Mesendoderm (in vitro differentiated cells): Measurements from ENCODE around the gene PLAGL2.

Experiments
- DNase-seq: peaks from one replicate; pipeline ENCODE4 v3.0.0; 2013
- H2AK5ac ChIP-seq: 2 replicates; pipeline ENCODE4 v1.6.1; 2013; ENCODE audit warnings: low read length, inconsistent platforms
- H2BK120ac ChIP-seq: 2 replicates; pipeline ENCODE4 v1.6.1; 2013; ENCODE audit warnings: low read depth, mild to moderate bottlenecking, low read length, moderate library complexity, mixed read lengths
- H2BK15ac ChIP-seq: replicated peaks from 2 replicates; pipeline ENCODE4 v1.6.1; 2013; ENCODE audit warnings: low read depth, mild to moderate bottlenecking, moderate library complexity
- H2BK5ac ChIP-seq: 2 replicates; pipeline ENCODE4 v1.6.1; 2013; ENCODE audit warnings: low read length, inconsistent platforms
- H3K18ac ChIP-seq: 2 replicates; pipeline ENCODE4 v1.6.1; 2013; ENCODE audit warnings: mild to moderate bottlenecking, low read length, mixed read lengths
- H3K23ac ChIP-seq: one replicate; pipeline ENCODE4 v1.6.1; 2013; ENCODE audit warnings: low read length
- H3K27ac ChIP-seq: 2 replicates; pipeline ENCODE4 v1.5.1; 2013; ENCODE audit warnings: low read depth, mild to moderate bottlenecking, inconsistent platforms, low read length, moderate library complexity
- H3K27me3 ChIP-seq: 2 replicates; pipeline ENCODE4 v1.6.1; 2013; ENCODE audit warnings: low read length, control low read depth, mild to moderate bottlenecking, inconsistent platforms; ENCODE audit not compliant: insufficient read depth, poor library complexity
- H3K36me3 ChIP-seq: 2 replicates; pipeline ENCODE4 v1.6.1; 2013; ENCODE audit warnings: low read length, inconsistent platforms; ENCODE audit not compliant: control insufficient read depth, insufficient read depth
- H3K4ac ChIP-seq: one replicate; pipeline ENCODE4 v1.6.1; 2013; ENCODE audit warnings: low read depth, mild to moderate bottlenecking, low read length, moderate library complexity
- H3K4me1 ChIP-seq: 2 replicates; pipeline ENCODE4 v1.6.1; 2013; ENCODE audit warnings: low read depth, low read length, inconsistent platforms; ENCODE audit not compliant: control insufficient read depth
- H3K4me2 ChIP-seq: 2 replicates; pipeline ENCODE4 v1.6.1; 2013; ENCODE audit warnings: low read length
- H3K4me3 ChIP-seq: 2 replicates; pipeline ENCODE4 v1.5.1; 2013; ENCODE audit warnings: mild to moderate bottlenecking, low read length
- H3K56ac ChIP-seq: one replicate; pipeline ENCODE4 v1.6.1; 2013; ENCODE audit warnings: low read length
- H3K79me1 ChIP-seq: 2 replicates; pipeline ENCODE4 v1.6.1; 2013; ENCODE audit warnings: low read length, inconsistent platforms
- H3K79me2 ChIP-seq: 2 replicates; pipeline ENCODE4 v1.6.1; 2013; ENCODE audit warnings: mild to moderate bottlenecking, low read length; ENCODE audit not compliant: control insufficient read depth, insufficient read depth
- H3K9ac ChIP-seq: 2 replicates; pipeline ENCODE4 v1.6.1; 2013; ENCODE audit warnings: low read length, inconsistent platforms
- H4K5ac ChIP-seq: one replicate; pipeline ENCODE4 v1.6.1; 2013; ENCODE audit warnings: low read length
- H4K8ac ChIP-seq: one replicate; pipeline ENCODE4 v1.6.1; 2013; ENCODE audit warnings: low read depth, mild to moderate bottlenecking, control low read depth, low read length, moderate library complexity
- WGBS: extraction: QIAGEN DNeasy Blood & Tissue Kit; methylation state at CpG from one replicate; pipeline ENCODE4 v1.1.7; 2013; ENCODE audit warnings: low lambda C conversion rate, missing lambda C conversion rate; ENCODE audit not compliant: insufficient coverage; ENCODE audit errors: extremely low coverage; 5-methylcytosine and 5-hydroxymethylcytosine counted together

PLAGL2 gene

GRCh38 chr20:32144898-32145662, 62.5 kb downstream of the PLAGL2 start:
- WGBS: no CpG with 5 or more reads among the region's 8 CpGs
- Histone ChIP-seq H3K18ac (no peak overlapping the region), H3K36me3 (peaks cover 8% of the 10 kb centered on the region)

GRCh38 chr20:32142991-32143390, 64.6 kb downstream of the PLAGL2 start:
- Histone ChIP-seq H3K79me1 (no peaks in the 10 kb centered on the region), H4K8ac (no peak overlapping the region), H2BK5ac (no peak overlapping the region), H3K9ac (no peak overlapping the region), H3K56ac (no peak overlapping the region), H3K36me3 (peaks cover 9% of the 10 kb centered on the region), H3K79me2 (no peaks in the 10 kb centered on the region), H2AK5ac (no peak overlapping the region), H3K27ac (no peak overlapping the region), H3K4me1 (no peaks in the 10 kb centered on the region), H3K27me3 (no peaks in the 10 kb centered on the region), H3K4ac (no peak overlapping the region), H3K4me2 (no peak overlapping the region), H3K18ac (no peak overlapping the region), H2BK15ac (no peak overlapping the region), H4K5ac (no peak overlapping the region), H3K23ac (no peak overlapping the region), H3K4me3 (no peak overlapping the region), H2BK120ac (no peak overlapping the region)
- no CpG with 5 or more reads among the region's 15 CpGs for WGBS
- no peak for DNase-seq

More at GRCh38 chr20:32144898-32145662, 62.5 kb downstream of the PLAGL2 start:
- no peak overlapping the region for H3K4me3 ChIP-seq
- no peak overlapping the region for H2BK5ac ChIP-seq
- H3K4me2 ChIP-seq: no peak overlapping the region
- no peak overlapping the region for H2BK120ac ChIP-seq
- no peak overlapping the region for H2BK15ac ChIP-seq
- no peak overlapping the region for H3K27ac ChIP-seq
- no peak overlapping the region for H4K8ac ChIP-seq
- H3K4ac ChIP-seq: no peak overlapping the region
- H4K5ac ChIP-seq: no peak overlapping the region
- no peaks in the 10 kb centered on the region for H3K79me2 ChIP-seq
- no peaks in the 10 kb centered on the region for H3K4me1 ChIP-seq
- no peaks in the 10 kb centered on the region for H3K79me1 ChIP-seq
- H3K9ac ChIP-seq: no peak overlapping the region
- no peak overlapping the region for H3K23ac ChIP-seq
- H3K56ac ChIP-seq: no peak overlapping the region
- no peak for DNase-seq
- no peaks in the 10 kb centered on the region for H3K27me3 ChIP-seq
- H2AK5ac ChIP-seq: no peak overlapping the region
